ENCODE data around the gene ALDOC. TPM values are rescaled to one million over a fixed set of nuclear protein-coding genes. Genes with fewer than 3 reads are reported as not detected.

Gene ALDOC
- total and polyA plus RNA-seq, 2 donors (not counting 1 experiment from before 2014, with no cell fraction given): 91.3 to 111 TPM

- H4K20me1 ChIP-seq (ENCODE audit: control insufficient read depth, extremely low read depth, insufficient read depth, low read length): no peaks in the 10 kb centered on the region
- H3K9ac ChIP-seq (ENCODE audit: insufficient read depth, low read length): no peak overlapping the region
- H3K36me3 ChIP-seq (ENCODE audit: control insufficient read depth, insufficient read depth, low read length): peaks cover 10% of the 10 kb centered on the region
- no peak for TF ChIP-seq EZH2 (IDR thresholded peaks at IDR 0.05; ENCODE audit: low read length, missing control alignments)
- TF ChIP-seq, protein P1, sequence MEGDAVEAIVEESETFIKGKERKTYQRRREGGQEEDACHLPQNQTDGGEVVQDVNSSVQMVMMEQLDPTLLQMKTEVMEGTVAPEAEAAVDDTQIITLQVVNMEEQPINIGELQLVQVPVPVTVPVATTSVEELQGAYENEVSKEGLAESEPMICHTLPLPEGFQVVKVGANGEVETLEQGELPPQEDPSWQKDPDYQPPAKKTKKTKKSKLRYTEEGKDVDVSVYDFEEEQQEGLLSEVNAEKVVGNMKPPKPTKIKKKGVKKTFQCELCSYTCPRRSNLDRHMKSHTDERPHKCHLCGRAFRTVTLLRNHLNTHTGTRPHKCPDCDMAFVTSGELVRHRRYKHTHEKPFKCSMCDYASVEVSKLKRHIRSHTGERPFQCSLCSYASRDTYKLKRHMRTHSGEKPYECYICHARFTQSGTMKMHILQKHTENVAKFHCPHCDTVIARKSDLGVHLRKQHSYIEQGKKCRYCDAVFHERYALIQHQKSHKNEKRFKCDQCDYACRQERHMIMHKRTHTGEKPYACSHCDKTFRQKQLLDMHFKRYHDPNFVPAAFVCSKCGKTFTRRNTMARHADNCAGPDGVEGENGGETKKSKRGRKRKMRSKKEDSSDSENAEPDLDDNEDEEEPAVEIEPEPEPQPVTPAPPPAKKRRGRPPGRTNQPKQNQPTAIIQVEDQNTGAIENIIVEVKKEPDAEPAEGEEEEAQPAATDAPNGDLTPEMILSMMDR (conservative IDR thresholded peaks at IDR 0.05 in 1 of 2, IDR thresholded peaks at IDR 0.05 in 1 of 2; ENCODE audit: low read depth in 1 of 2, low read length in 2 of 2): no peak
- no peak overlapping the region for H3K27ac ChIP-seq (ENCODE audit: insufficient read depth, low read length)
- no peak for DNase-seq (ENCODE audit: low read depth in 2 of 2)
- no peak overlapping the region for H2AFZ ChIP-seq (ENCODE audit: low read length)
- H3K4me1 ChIP-seq (ENCODE audit: control insufficient read depth, extremely low read depth, insufficient read depth, low read length): no peaks in the 10 kb centered on the region
- no peak overlapping the region for H3K4me3 ChIP-seq (replicated peaks in 1 of 4; ENCODE audit: control extremely low read depth in 1 of 4, insufficient read depth in 1 of 4, low read depth in 3 of 4, low read length in 4 of 4)
- no peak overlapping the region for H3K4me2 ChIP-seq (ENCODE audit: extremely low read depth, insufficient read depth, low read length)
- H3K79me2 ChIP-seq (ENCODE audit: control insufficient read depth, insufficient read depth, low read length): no peaks in the 10 kb centered on the region
- no peaks in the 10 kb centered on the region for H3K9me3 ChIP-seq (ENCODE audit: control insufficient read depth, insufficient read depth, low read depth, low read length)
- H3K27me3 ChIP-seq (ENCODE audit: control insufficient read depth, insufficient read depth, low read length): no peaks in the 10 kb centered on the region
These were observed 45.5 kb upstream of the ALDOC start for GRCh38 chr17:28622186-28622585.

DNA sequence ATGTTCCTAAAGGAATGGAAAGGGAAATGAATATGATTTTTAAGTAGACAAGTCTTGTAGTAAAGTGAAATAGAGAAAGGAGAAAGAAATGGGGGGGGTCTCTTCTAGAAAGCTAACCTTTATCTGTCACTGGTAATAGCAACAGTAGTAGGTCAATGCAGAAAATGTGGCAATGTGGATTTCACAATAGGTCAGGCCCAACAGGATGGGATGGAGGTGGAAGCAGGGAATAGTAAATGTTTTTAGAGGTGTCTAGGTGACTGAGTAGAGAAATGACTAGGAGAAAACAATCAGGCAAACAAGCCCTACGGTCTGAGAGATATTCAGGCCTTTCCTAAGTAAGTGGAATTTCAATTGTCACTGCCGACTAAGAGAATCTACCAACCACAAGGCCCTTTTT is 43.3 kb upstream of the ALDOC start:
- Histone ChIP-seq H3K4me3 (replicated peaks in 1 of 4; ENCODE audit: control extremely low read depth in 1 of 4, insufficient read depth in 1 of 4, low read depth in 3 of 4, low read length in 4 of 4) (no peak overlapping the region), H3K4me1 (ENCODE audit: control insufficient read depth, extremely low read depth, insufficient read depth, low read length) (no peaks in the 10 kb centered on the region), H3K9ac (ENCODE audit: insufficient read depth, low read length) (no peak overlapping the region), H3K4me2 (ENCODE audit: extremely low read depth, insufficient read depth, low read length) (no peak overlapping the region), H3K9me3 (ENCODE audit: control insufficient read depth, insufficient read depth, low read depth, low read length) (no peaks in the 10 kb centered on the region), H3K36me3 (ENCODE audit: control insufficient read depth, insufficient read depth, low read length) (peaks cover 17% of the 10 kb centered on the region), H3K27ac (ENCODE audit: insufficient read depth, low read length) (no peak overlapping the region), H3K27me3 (ENCODE audit: control insufficient read depth, insufficient read depth, low read length) (no peaks in the 10 kb centered on the region), H4K20me1 (ENCODE audit: control insufficient read depth, extremely low read depth, insufficient read depth, low read length) (no peaks in the 10 kb centered on the region), H3K79me2 (ENCODE audit: control insufficient read depth, insufficient read depth, low read length) (no peaks in the 10 kb centered on the region), H2AFZ (ENCODE audit: low read length) (no peak overlapping the region)
- no peak for DNase-seq (ENCODE audit: low read depth in 2 of 2)
- TF ChIP-seq EZH2 (IDR thresholded peaks at IDR 0.05; ENCODE audit: low read length, missing control alignments): no peak
- TF ChIP-seq, protein P1 (conservative IDR thresholded peaks at IDR 0.05 in 1 of 2, IDR thresholded peaks at IDR 0.05 in 1 of 2; ENCODE audit: low read depth in 1 of 2, low read length in 2 of 2): no peak

GRCh38 chr17:28618464-28618863 is 41.8 kb upstream of the ALDOC start:
- H3K27me3 ChIP-seq (ENCODE audit: control insufficient read depth, insufficient read depth, low read length): no peaks in the 10 kb centered on the region
- no peaks in the 10 kb centered on the region for H3K9me3 ChIP-seq (ENCODE audit: control insufficient read depth, insufficient read depth, low read depth, low read length)
- no peak overlapping the region for H2AFZ ChIP-seq (ENCODE audit: low read length)
- H3K9ac ChIP-seq (ENCODE audit: insufficient read depth, low read length): no peak overlapping the region
- no peak for TF ChIP-seq EZH2 (IDR thresholded peaks at IDR 0.05; ENCODE audit: low read length, missing control alignments)
- TF ChIP-seq, protein P1 (conservative IDR thresholded peaks at IDR 0.05 in 1 of 2, IDR thresholded peaks at IDR 0.05 in 1 of 2; ENCODE audit: low read depth in 1 of 2, low read length in 2 of 2): no peak
- peaks cover 16% of the 10 kb centered on the region for H3K36me3 ChIP-seq (ENCODE audit: control insufficient read depth, insufficient read depth, low read length)
- no peak for DNase-seq (ENCODE audit: low read depth in 2 of 2)
- no peaks in the 10 kb centered on the region for H4K20me1 ChIP-seq (ENCODE audit: control insufficient read depth, extremely low read depth, insufficient read depth, low read length)
- no peaks in the 10 kb centered on the region for H3K4me1 ChIP-seq (ENCODE audit: control insufficient read depth, extremely low read depth, insufficient read depth, low read length)
- H3K4me3 ChIP-seq (replicated peaks in 1 of 4; ENCODE audit: control extremely low read depth in 1 of 4, insufficient read depth in 1 of 4, low read depth in 3 of 4, low read length in 4 of 4): no peak overlapping the region
- no peak overlapping the region for H3K4me2 ChIP-seq (ENCODE audit: extremely low read depth, insufficient read depth, low read length)
- H3K27ac ChIP-seq (ENCODE audit: insufficient read depth, low read length): no peak overlapping the region
- H3K79me2 ChIP-seq (ENCODE audit: control insufficient read depth, insufficient read depth, low read length): no peaks in the 10 kb centered on the region

All from fibroblast of lung (primary cell).